HepG2 (cell line): ENCODE data around the gene ZMYND8. TPM values are rescaled to one million over a fixed set of nuclear protein-coding genes. Genes with fewer than 3 reads are reported as not detected.
A peak's percentile ranks its signal among the peaks of the same experiment; 100 is the strongest.

ENCODE experiments used
- AKAP8 ChIP-seq: sonication (generic); formaldehyde crosslinking; IDR thresholded peaks from 2 replicates; pipeline ENCODE4 v1.5.1; 2020; ENCODE audit warnings: mild to moderate bottlenecking, missing genetic modification reagents
- ATF2 ChIP-seq: sonication (generic); formaldehyde crosslinking; IDR thresholded peaks from 2 replicates; pipeline ENCODE4 v1.4.0; 2020; ENCODE audit warnings: missing genetic modification reagents
- DNMT1 ChIP-seq: sonication (generic); formaldehyde crosslinking; IDR thresholded peaks from 2 replicates; pipeline ENCODE4 v1.5.1; 2020; ENCODE audit warnings: mild to moderate bottlenecking, missing genetic modification reagents
- HDAC1 ChIP-seq: sonication (generic); formaldehyde crosslinking; IDR thresholded peaks from 2 replicates; pipeline ENCODE4 v1.5.1; 2020; ENCODE audit warnings: mild to moderate bottlenecking, missing genetic modification reagents
- NFKB2 ChIP-seq: sonication (generic); formaldehyde crosslinking; IDR thresholded peaks from 2 replicates; pipeline ENCODE4 v1.4.0; 2020; ENCODE audit warnings: missing genetic modification reagents, borderline replicate concordance
- NFKBIZ ChIP-seq: IDR thresholded peaks from 2 replicates; pipeline ENCODE4 v1.6.1; 2018; ENCODE audit warnings: missing genetic modification reagents, missing compliant biosample characterization
- PAWR ChIP-seq: sonication (generic); formaldehyde crosslinking; IDR thresholded peaks from 2 replicates; pipeline ENCODE4 v1.4.0; 2020; ENCODE audit warnings: missing genetic modification reagents, mild to moderate bottlenecking, borderline replicate concordance
- SUZ12 ChIP-seq: fragments of 150-350 bp; IDR thresholded peaks from 2 replicates; pipeline ENCODE4 v1.6.1; 2014; ENCODE audit warnings: low read depth, low read length
- TERF1 ChIP-seq: sonication (generic); formaldehyde crosslinking; IDR thresholded peaks from 2 replicates; pipeline ENCODE4 v1.8.0; 2022; ENCODE audit warnings: mild to moderate bottlenecking, missing genetic modification reagents, moderate library complexity
- THRA ChIP-seq: sonication (generic); formaldehyde crosslinking; IDR thresholded peaks from 2 replicates; pipeline ENCODE4 v1.4.0; 2020; ENCODE audit warnings: missing genetic modification reagents, borderline replicate concordance
- TRIM22 ChIP-seq: fragments of 450-650 bp; IDR thresholded peaks from 2 replicates; pipeline ENCODE4 v1.6.1; 2017
- ZBTB26 ChIP-seq: IDR thresholded peaks from 2 replicates; pipeline ENCODE4 v1.6.1; 2016; ENCODE audit warnings: missing compliant biosample characterization, missing genetic modification reagents, borderline replicate concordance
- ZMYM2 ChIP-seq: sonication (generic); formaldehyde crosslinking; IDR thresholded peaks from 2 replicates; pipeline ENCODE4 v1.8.0; 2022; ENCODE audit warnings: mild to moderate bottlenecking, missing genetic modification reagents
- ZNF282 ChIP-seq: fragments of 450-650 bp; IDR thresholded peaks from 2 replicates; pipeline ENCODE4 v1.6.1; 2018; ENCODE audit not compliant: partially characterized antibody
- ZNF512B ChIP-seq: sonication (generic); formaldehyde crosslinking; IDR thresholded peaks from 2 replicates; pipeline ENCODE4 v1.5.1; 2020; ENCODE audit warnings: missing genetic modification reagents, mild to moderate bottlenecking, borderline replicate concordance
- ZNF567 ChIP-seq: sonication (generic); formaldehyde crosslinking; IDR thresholded peaks from 2 replicates; pipeline ENCODE4 v1.8.1; 2023; ENCODE audit warnings: mild to moderate bottlenecking, missing genetic modification reagents, borderline replicate concordance
- ZNF691 ChIP-seq: sonication (generic); formaldehyde crosslinking; IDR thresholded peaks from 2 replicates; pipeline ENCODE4 v1.4.0; 2020; ENCODE audit warnings: missing genetic modification reagents, low read depth, mild to moderate bottlenecking, borderline replicate concordance
- ZNF737 ChIP-seq: sonication (generic); formaldehyde crosslinking; IDR thresholded peaks from 2 replicates; pipeline ENCODE4 v1.5.0; 2020; ENCODE audit warnings: missing genetic modification reagents, mild to moderate bottlenecking, borderline replicate concordance
- ZNF792 ChIP-seq: IDR thresholded peaks from 2 replicates; pipeline ENCODE4 v1.6.1; 2016
- polyA plus RNA-seq, 8 experiments: library from polyadenylated mRNA; depleted of rRNA in 3 of 8; stranded (reverse) in 7 of 8; unstranded in 1 of 8; fragments of >200 nt; fragmentation: Illumina TruSeq in 4 of 8; extraction: Trizol in 4 of 8; gene quantifications; 2 replicates each; pipeline versions ENCODE4 v1.2.1 to v1.2.3, GENCODE V29; 2011 to 2016; ENCODE audit warnings: low read depth in 4 of 8, missing spikeins in 1 of 8, mixed read lengths in 1 of 8; ENCODE audit not compliant: insufficient read depth in 1 of 8
- total RNA-seq, 5 experiments: library from RNA; depleted of rRNA; stranded (reverse); fragments of >200 nt; fragmentation: Illumina TruSeq; extraction: Trizol; gene quantifications; 2 replicates each; pipeline ENCODE4 v1.2.3, GENCODE V29; 2016; ENCODE audit warnings: low read depth in 1 of 5

Gene ZMYND8
- total and polyA plus RNA-seq, 2 of the 13 experiments (the other 11 are each of a cell fraction or from before 2014, with no cell fraction given) = 53.9 to 84.7 TPM

- TF ChIP-seq THRA (no peak), PAWR (CRISPR knock-in tag) (no peak), TERF1 (no peak), NFKB2 (CRISPR knock-in tag) (no peak), ZBTB26 (no peak), ZNF512B (CRISPR knock-in tag) (no peak), ZNF737 (CRISPR knock-in tag) (no peak), ZMYM2 (no peak), ZNF792 (CRISPR knock-in tag) (no peak), SUZ12 (no peak), AKAP8 (CRISPR knock-in tag) (no peak), ZNF567 (CRISPR knock-in tag) (peak; percentile 77; the same call in 1 of the 2 replicates), DNMT1 (CRISPR knock-in tag) (no peak), ATF2 (no peak), ZNF282 (no peak), ZNF691 (CRISPR knock-in tag) (no peak), TRIM22 (no peak), HDAC1 (CRISPR knock-in tag) (no peak; the same call in 1 of the 2 replicates), NFKBIZ (CRISPR knock-in tag) (no peak)
These were observed 2.6 kb downstream of the ZMYND8 start (continued) for GRCh38 chr20:47353692-47354463.
